GM19025 (cell line): ENCODE data around the gene PLA2G2C.
"Not testable (repeated sequence)": the region's sequence is repeated elsewhere in the genome, so short reads cannot be mapped to it uniquely, and the experiment has no call there.

Experiments
- ATAC-seq: cut with Tn5 transposase; IDR thresholded peaks from one replicate; pipeline ENCODE4 v1.9.1; 2021; ENCODE audit warnings: mild to moderate bottlenecking, low read depth, moderate library complexity; ENCODE audit not compliant: unreplicated experiment

Gene PLA2G2C

GRCh38 chr1:20185834-20186782, at the start of gene PLA2G2C, which contains the start of gene UBXN10:
Gene PLA2G2C, minus strand, starts transcription at chr1:20186518. Its CDS starts 9,155 bp downstream, at chr1:20177363.
Gene UBXN10, plus strand, starts transcription at chr1:20186096. Its CDS starts 4,466 bp downstream, at chr1:20190562.
- no peak for ATAC-seq

DNA sequence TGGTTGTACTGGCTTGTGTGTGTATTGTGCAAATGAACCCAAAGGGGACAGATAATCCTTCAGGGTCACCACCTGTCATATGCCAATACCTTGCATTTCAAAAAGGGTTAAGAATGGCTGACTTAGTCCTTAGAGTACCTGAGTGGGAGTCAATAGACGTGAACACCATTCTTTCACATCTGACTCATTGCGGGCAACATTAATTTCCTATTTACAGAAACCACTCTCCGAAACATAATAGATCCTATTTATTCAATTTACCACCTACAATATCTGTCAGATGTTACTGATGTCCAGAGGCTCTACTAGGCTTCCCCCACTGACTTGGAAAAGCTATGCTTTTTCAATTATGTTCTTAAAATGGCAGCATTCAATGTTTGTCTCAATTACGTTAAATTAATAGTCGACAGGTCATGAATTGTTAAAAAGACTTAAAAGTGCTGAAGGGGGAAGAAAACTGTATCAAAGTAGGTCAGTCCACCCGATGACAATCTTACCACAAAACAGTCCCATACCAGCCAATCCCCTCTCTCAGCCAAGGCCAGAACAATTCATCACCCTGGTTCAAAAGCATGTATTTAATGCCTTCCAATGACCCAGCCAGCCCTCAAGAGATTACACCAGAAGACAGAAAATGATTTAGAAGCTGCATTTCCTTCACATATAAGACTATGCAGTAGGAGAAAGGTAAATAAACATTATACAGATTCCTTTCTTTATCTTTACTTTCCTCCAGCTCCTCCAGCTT, 48.6 kb upstream of the PLA2G2C start:
- ATAC-seq: no peak

DNA sequence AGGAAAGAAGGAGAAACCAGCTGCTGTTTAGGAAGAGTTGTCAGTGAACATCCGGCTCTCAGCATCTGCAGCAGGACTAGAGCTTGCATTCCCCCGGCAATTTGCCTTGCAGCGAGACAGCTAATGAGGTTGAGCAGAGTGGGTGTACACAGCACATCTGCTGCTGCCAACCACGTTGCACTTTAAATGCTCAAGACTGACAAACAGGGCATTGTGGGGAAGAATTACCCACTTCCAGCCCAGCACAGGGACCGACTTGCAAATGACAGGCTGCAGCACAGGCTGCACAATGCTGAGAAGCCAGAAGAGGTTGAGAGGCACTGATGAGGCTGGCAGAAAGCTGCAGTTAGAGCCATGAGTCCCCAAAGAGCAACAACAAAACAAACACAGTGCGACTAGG, 47.5 kb upstream of the PLA2G2C start:
- ATAC-seq: no peak

GRCh38 chr1:20233394-20233793, 47.1 kb upstream of the PLA2G2C start:
- ATAC-seq: no peak

GRCh38 chr1:20232564-20232963, 46.2 kb upstream of the PLA2G2C start:
- ATAC-seq: not testable (repeated sequence)

GRCh38 chr1:20229171-20229570, 42.9 kb upstream of the PLA2G2C start:
- no peak for ATAC-seq

DNA sequence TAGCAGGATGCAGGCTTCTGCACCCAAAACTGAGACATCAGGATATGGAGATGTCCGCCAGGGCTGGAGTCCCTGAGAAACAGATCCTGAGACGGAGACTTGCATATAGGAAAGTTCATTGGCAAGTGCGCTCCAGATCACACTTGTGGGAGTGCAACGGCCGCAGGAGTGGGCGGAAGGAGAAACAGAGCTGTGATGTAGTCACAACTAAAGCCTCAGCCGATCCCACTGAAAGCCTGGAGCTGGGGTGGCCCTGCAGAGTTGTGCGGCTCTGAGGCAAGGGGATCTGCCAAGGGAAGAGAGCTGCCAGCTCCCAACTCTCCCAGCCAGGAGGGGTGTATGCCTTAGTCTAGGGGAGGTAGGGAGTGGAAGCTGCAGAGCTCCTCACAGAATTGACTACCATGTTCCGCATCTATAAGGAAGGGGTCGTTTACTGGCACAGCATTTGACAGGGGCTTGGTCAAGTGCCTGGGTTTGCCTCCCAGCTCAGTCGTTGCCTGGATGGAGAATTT, 42.1 kb upstream of the PLA2G2C start:
- ATAC-seq: no peak

DNA sequence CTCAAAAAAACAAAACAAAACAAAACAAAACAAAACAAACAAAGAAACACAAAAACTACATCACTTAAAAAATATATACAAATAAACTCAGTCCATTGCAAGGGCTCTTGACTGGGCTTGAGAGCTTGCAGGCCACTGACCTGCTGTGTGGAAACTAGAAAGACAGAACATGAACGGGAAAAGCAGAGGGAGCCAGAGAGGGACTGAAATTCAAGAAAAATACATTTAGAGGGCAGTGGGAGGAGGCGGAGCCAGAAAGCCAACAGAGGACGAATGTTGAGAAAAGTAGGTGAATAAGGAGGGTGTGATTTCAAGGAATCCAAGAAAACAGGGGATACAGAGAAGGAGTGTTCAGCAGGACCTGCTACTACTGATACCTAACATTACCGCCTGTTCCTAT, 41.4 kb upstream of the PLA2G2C start:
- no peak for ATAC-seq

GRCh38 chr1:20224546-20224945, 38.2 kb upstream of the PLA2G2C start:
- no peak for ATAC-seq

DNA sequence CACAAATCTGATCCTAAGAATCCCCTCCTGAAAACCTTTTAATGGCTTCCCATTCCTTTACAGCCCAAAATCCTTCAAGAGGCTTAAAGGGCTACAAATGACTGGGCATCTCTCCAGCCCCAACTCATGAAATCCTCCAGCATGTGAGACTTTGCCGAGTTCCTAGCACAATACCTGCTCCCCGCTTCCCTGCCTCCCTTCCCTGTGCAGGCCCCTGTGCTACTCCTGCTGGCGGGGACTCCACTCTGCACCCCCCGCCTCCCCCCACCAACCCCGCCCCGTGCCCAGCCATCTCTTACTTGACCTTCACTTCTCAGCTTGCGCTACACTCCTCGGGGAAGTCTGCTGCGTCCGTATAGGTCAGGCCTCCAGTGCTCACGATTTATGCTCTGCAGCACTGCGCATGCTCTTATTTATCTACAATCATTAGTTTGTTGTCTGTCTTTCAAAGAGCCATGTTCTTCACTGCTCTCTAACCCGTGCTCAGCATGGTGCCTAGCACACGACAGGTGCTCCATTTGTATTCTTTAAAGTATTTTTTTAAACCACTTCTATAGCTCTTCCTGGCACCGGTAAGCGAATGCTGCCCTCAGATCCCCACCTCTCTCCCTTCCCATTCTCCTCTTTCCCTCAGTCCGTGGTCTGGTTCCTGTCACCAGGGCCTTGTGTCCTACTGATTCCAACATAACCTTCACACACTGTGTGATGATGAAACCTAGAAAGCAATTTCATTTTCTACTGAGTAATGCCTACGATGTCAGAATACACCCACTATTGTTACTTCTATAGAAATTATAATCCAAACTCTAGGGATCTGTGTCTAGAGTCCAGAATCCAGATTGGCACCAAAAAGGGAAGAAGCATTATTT, 37.5 kb upstream of the PLA2G2C start:
- ATAC-seq: no peak

DNA sequence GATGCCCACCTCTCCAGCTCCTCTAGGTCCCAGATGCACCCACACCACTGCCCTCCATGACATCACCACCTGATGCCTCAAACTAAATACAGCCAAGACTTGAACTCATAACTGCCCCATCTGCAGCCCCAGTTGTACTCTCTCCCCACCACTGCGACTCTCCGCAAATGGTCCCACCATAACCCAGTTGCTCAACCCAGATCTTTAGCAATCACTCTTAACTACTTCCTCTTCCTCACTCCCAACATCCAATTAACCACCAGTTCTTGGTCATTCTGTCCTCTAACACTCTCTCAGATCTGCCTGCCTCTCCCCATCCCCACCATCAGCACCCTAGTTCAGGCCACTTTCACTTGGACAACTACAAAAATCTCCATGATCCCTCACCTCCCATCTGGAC, 36.8 kb upstream of the PLA2G2C start:
- ATAC-seq: no peak

DNA sequence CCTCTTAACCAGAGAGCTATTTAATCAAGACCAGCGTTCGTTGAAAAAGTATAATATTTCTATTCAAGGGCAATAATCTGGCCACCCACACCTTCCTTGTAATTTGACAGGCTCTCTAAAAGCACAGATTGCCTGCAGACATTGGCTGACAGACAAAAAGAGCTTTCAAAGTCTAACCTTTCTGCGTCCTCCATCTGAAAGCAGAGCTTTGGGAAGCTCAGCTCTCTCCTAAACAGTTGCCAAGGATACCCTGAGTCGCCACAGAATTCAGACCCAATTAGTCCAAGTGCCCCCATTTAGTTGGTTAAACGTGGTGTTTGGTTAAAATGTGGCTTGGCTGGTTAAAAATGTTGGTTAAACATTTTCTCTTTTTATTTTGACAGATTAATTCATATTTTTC, 33.7 kb upstream of the PLA2G2C start:
- no peak for ATAC-seq

DNA sequence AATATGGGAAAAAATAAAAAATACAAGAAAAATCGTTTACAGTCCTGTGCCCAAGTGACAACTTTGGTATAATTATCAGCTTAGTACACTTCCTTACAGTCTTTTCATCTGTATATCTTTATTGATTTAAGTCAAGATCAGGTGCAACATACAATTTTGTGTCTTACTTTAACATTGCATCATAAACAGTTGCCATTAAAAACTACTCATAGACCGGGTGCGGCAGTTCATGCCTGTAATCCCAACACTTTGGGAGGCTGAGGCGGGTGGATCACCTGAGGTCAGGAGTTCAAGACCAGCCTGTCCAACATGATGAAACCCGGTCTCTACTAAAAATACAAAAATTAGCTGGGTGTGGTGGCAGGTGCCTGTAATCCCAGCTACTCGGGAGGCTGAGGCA, 32.7 kb upstream of the PLA2G2C start:
- ATAC-seq: not testable (repeated sequence)

DNA sequence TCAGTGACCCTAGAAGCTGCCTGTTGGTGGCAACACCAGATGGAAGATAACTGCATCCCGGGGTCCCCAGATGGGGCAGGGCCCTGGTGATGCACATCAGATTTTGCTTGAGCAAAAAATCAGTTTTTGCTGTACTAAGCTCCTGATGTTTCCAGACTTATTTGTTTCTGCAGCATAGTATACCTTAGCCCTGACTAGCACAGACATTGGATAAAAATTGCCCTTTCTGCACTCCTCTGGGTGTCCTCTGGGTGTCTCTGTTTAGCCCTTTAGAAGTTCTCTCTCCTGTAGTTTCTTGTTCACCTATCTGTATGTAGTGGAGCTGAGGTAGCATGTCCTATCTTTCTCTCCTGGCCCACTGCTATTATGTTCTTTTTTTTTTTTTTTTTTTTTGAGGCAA, 30.3 kb upstream of the PLA2G2C start:
- ATAC-seq: no peak

DNA sequence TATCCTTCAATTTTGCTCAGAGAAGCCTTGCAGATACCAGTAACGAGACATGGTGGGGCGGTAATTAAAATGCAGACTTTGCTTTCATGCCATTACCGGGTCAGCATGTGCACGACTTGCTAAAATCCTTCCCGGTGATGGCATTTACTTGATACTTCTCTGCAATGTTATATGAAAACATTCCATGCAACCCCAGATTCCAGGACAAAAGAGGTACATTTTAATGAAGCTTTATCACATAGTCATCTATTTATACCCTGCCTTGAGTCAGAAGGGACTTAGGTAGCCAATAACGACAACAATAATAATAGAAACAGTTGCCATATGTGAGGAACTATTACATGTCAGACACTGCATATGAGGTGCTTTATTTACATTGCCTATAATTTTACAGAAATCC, 29.4 kb upstream of the PLA2G2C start:
- no peak for ATAC-seq

GRCh38 chr1:20212685-20213331, 26.5 kb upstream of the PLA2G2C start:
- no peak for ATAC-seq

- ATAC-seq: no peak
Measured at GRCh38 chr1:20212085-20212684, 25.9 kb upstream of the PLA2G2C start.

DNA sequence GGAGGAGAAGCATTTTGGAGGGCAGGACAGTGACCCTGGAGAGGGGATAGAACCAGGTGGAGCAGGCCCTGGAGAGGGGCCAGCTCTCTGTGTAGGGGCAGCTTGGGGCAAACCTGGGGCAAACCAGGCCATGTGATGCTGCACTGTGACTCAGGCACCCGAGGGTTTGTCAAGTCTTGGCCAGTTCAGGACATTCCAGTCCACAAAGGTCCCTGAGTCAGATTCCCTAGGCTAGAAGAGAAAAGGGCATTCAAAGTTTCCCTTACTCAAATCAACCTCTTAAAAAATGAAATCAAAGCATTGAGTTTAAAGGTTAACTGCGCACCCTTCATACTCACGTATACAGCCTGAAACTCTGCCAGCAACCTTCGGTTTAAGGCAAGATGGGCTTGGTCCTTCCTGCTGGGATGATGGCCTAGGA, 25.2 kb upstream of the PLA2G2C start:
- ATAC-seq: no peak

- ATAC-seq: no peak
Measured at GRCh38 chr1:20210736-20211460, 24.6 kb upstream of the PLA2G2C start.
